Upper lobe of left lung (tissue), 4 donors: ENCODE measurements around the gene GSTM2.

Experiments
- EP300 ChIP-seq, 4 donors: sonication (generic); formaldehyde crosslinking; IDR thresholded peaks; one replicate each; pipeline ENCODE4 v1.5.1; 2017; ENCODE audit warnings: antibody characterized with exemption in 4 of 4, control low read depth in 2 of 4
- POLR2A ChIP-seq, 4 donors: fragments of 450-650 bp; IDR thresholded peaks; one replicate each; pipeline ENCODE4 v1.5.1; 2016 to 2017; ENCODE audit warnings: antibody characterized with exemption in 4 of 4, mild to moderate bottlenecking in 2 of 4
- TF ChIP-seq, protein P1 (sequence below), 6 experiments: fragments of 450-650 bp in 4 of 6; fragments of 200-600 bp in 2 of 6; sonication (generic) in 2 of 6; IDR thresholded peaks; one replicate each; pipeline ENCODE4 v1.5.1; 2016 to 2019; ENCODE audit warnings: antibody characterized with exemption in 6 of 6

DNA sequence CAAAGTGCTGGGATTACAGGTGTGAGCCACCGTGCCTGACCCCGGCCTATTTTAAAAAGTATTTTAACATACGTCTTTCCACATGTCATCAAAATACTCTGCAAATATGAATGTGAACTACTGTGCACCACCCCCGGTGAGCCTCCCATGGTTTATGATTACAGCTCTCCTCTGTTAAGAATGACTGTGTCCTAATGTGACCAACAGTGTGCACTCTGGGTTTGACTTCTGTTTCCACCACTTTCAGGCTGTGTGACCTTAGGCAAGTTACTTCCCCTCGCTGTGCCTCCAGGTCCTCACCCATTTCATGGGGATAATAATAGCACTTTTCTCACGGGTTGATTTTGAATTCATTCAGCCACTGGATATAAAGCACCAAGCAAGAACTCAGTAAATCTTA is 33.6 kb upstream of the GSTM2 start:
- TF ChIP-seq POLR2A (IDR thresholded peaks at IDR 0.05) (no peak), EP300 (IDR thresholded peaks at IDR 0.05) (no peak)
- TF ChIP-seq, protein P1, sequence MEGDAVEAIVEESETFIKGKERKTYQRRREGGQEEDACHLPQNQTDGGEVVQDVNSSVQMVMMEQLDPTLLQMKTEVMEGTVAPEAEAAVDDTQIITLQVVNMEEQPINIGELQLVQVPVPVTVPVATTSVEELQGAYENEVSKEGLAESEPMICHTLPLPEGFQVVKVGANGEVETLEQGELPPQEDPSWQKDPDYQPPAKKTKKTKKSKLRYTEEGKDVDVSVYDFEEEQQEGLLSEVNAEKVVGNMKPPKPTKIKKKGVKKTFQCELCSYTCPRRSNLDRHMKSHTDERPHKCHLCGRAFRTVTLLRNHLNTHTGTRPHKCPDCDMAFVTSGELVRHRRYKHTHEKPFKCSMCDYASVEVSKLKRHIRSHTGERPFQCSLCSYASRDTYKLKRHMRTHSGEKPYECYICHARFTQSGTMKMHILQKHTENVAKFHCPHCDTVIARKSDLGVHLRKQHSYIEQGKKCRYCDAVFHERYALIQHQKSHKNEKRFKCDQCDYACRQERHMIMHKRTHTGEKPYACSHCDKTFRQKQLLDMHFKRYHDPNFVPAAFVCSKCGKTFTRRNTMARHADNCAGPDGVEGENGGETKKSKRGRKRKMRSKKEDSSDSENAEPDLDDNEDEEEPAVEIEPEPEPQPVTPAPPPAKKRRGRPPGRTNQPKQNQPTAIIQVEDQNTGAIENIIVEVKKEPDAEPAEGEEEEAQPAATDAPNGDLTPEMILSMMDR (IDR thresholded peaks at IDR 0.05), result no peak
